Caco-2 (cell line): Measurements from ENCODE around the gene RABL6. TPM values are rescaled to one million over a fixed set of nuclear protein-coding genes. Genes with fewer than 3 reads are reported as not detected.

Source experiments
- BruUV-seq: library from RNA; stranded (reverse); fragments of 400-500 nt; replicated peaks from 2 replicates; lab custom pipeline; 2021; lab: Mats Ljungman, UMichigan
- CTCF ChIA-PET: fragments of 300-600 bp; sonication (Branson Sonifier 250); formaldehyde crosslinking; loops from one replicate; lab custom pipeline; 2022; ENCODE audit warnings: antibody characterized with exemption; lab: Charles Lee
- POLR2A ChIA-PET: fragments of 300-600 bp; sonication (Branson Sonifier 250); formaldehyde crosslinking; loops from one replicate; lab custom pipeline; 2022; ENCODE audit warnings: antibody characterized with exemption; lab: Charles Lee
- DNase-seq, 2 experiments: peaks; one replicate each; pipeline versions ENCODE4 v3.0.0 to v3.0.0-alpha.2; 2020 to 2022
- H3K27me3 ChIP-seq: replicated peaks from 2 replicates; pipeline ENCODE4 v1.6.0; 2011; ENCODE audit warnings: low read length; ENCODE audit not compliant: control insufficient read depth, insufficient read depth
- H3K36me3 ChIP-seq: 2 replicates; pipeline ENCODE4 v1.5.1; 2011; ENCODE audit warnings: low read length; ENCODE audit not compliant: control insufficient read depth, insufficient read depth
- H3K4me1 ChIP-seq: fragments of 250-450 bp; sonication (Bioruptor Pico); 2 replicates; pipeline ENCODE4 v1.5.1; 2020; ENCODE audit warnings: mild to moderate bottlenecking
- H3K4me3 ChIP-seq: 2 replicates; pipeline ENCODE4 v1.5.1; 2011; ENCODE audit warnings: low read depth, mild to moderate bottlenecking, control low read depth, low read length
- H3K9me3 ChIP-seq: fragments of 250-450 bp; sonication (Bioruptor Pico); 2 replicates; pipeline ENCODE4 v1.5.1; 2020; ENCODE audit warnings: mild to moderate bottlenecking, moderate library complexity
- H3K27ac Mint-ChIP-seq: one replicate; pipeline ENCODE4 v1.8.0; 2022; ENCODE audit warnings: mixed read lengths; ENCODE audit not compliant: unreplicated experiment
- H3K27me3 Mint-ChIP-seq: one replicate; pipeline ENCODE4 v1.8.0; 2022; ENCODE audit warnings: mixed read lengths; ENCODE audit not compliant: insufficient read depth, unreplicated experiment
- H3K36me3 Mint-ChIP-seq: one replicate; pipeline ENCODE4 v1.8.0; 2022; ENCODE audit warnings: mild to moderate bottlenecking, mixed read lengths; ENCODE audit not compliant: insufficient read depth, unreplicated experiment
- H3K4me1 Mint-ChIP-seq: one replicate; pipeline ENCODE4 v1.8.0; 2022; ENCODE audit warnings: low read depth, mixed read lengths; ENCODE audit not compliant: unreplicated experiment
- H3K4me3 Mint-ChIP-seq: one replicate; pipeline ENCODE4 v1.8.0; 2022; ENCODE audit warnings: mild to moderate bottlenecking, moderate library complexity, mixed read lengths; ENCODE audit not compliant: unreplicated experiment
- H3K9me3 Mint-ChIP-seq: one replicate; pipeline ENCODE4 v1.8.0; 2022; ENCODE audit warnings: mixed read lengths; ENCODE audit not compliant: unreplicated experiment
- CTCF ChIP-seq, 2 experiments: fragments of 200-600 bp in 1 of 2; IDR thresholded peaks; 1 replicate in 1 of 2; 2 replicates in 1 of 2; pipeline versions ENCODE4 v1.5.1 to v1.8.0; 2011 to 2022; ENCODE audit warnings: antibody characterized with exemption in 1 of 2, control low read depth in 1 of 2, inconsistent platforms in 1 of 2, low read depth in 1 of 2, low read length in 1 of 2, mild to moderate bottlenecking in 1 of 2, moderate library complexity in 1 of 2; ENCODE audit not compliant: insufficient read depth in 1 of 2, severe bottlenecking in 1 of 2, unreplicated experiment in 1 of 2
- intact Hi-C: fragments of 100-400 bp; cut with micrococcal nuclease; formaldehyde crosslinking; loops from one replicate; pipeline ENCODE4 v1.10.0; 2022; ENCODE audit not compliant: unreplicated experiment
- total RNA-seq: library from RNA; stranded (reverse); gene quantifications from 2 replicates; pipeline ENCODE4 v1.2.3, GENCODE V29; 2022

RABL6 gene
- total RNA-seq, 1 experiment from 2014 or later = 138 TPM

GRCh38 chr9:136848393-136849037, 40.8 kb downstream of the RABL6 start:
- intact Hi-C loops = loop anchor here (1.0 to 10.0 kb wide), 3 partner anchors 18 to 96 kb away; partner anchors contain the start of genes C8G, EDF1, FBXW5 and RABL6
- Histone ChIP-seq H3K4me1 (peaks cover 8% of the 10 kb centered on the region; the same call in 1 of the 2 replicates), H3K36me3 (peaks cover 1% of the 10 kb centered on the region; the same call in 1 of the 2 replicates), H3K9me3 (no peaks in the 10 kb centered on the region), H3K27me3 (no peaks in the 10 kb centered on the region), H3K4me3 (peak overlapping the region; percentile 97)
- TSS peak; percentile 80 for BruUV-seq
- H3K27me3 Mint-ChIP-seq = no peaks in the 10 kb centered on the region
- CTCF ChIA-PET = interaction anchor here (0.5 to 1.5 kb wide), 5 partner anchors 28 to 225 kb away, joined by 3 to 5 read pairs (median 3); no protein-coding TSS in a partner anchor
- no peaks in the 10 kb centered on the region for H3K4me1 Mint-ChIP-seq
- peak overlapping the region; percentile 97 for H3K4me3 Mint-ChIP-seq
- no peak for TF ChIP-seq CTCF (IDR thresholded peaks at IDR 0.05; ENCODE audit: insufficient read depth in 1 of 2, low read depth in 1 of 2, low read length in 1 of 2, severe bottlenecking in 1 of 2, unreplicated experiment in 1 of 2)
- DNase-seq = peak in 1 of 2 experiments; percentile 77
- H3K36me3 Mint-ChIP-seq = peaks cover 66% of the 10 kb centered on the region
- no peaks in the 10 kb centered on the region for H3K9me3 Mint-ChIP-seq
- POLR2A ChIA-PET = interaction anchor here (0.6 to 0.7 kb wide), 2 partner anchors 78 to 429 kb away, joined by 3 read pairs; no protein-coding TSS in a partner anchor
- peak overlapping the region; percentile 87 for H3K27ac Mint-ChIP-seq

- Mint-ChIP-seq H3K36me3 (peaks cover 60% of the 10 kb centered on the region), H3K9me3 (no peaks in the 10 kb centered on the region), H3K27me3 (no peaks in the 10 kb centered on the region), H3K4me3 (peak within 1 kb of the TSS; percentile 97), H3K4me1 (no peaks in the 10 kb centered on the region), H3K27ac (peak within 1 kb of the TSS; percentile 87)
- CTCF ChIA-PET = interaction anchor here (1.5 kb wide), 1 partner anchor 186 kb away, joined by 3 read pairs; no protein-coding TSS in a partner anchor
- no TSS peak for BruUV-seq
- Histone ChIP-seq H3K4me1 (peaks cover 8% of the 10 kb centered on the region; the same call in 1 of the 2 replicates), H3K4me3 (peak within 1 kb of the TSS; percentile 97), H3K9me3 (no peaks in the 10 kb centered on the region), H3K27me3 (no peaks in the 10 kb centered on the region), H3K36me3 (peaks cover 1% of the 10 kb centered on the region; the same call in 1 of the 2 replicates)
- intact Hi-C loops = loop anchor here (1.0 to 10.0 kb wide), 3 partner anchors 17 to 96 kb away; partner anchors contain the start of genes C8G, EDF1, FBXW5 and RABL6
- peak; percentile 99 for DNase-seq
- POLR2A ChIA-PET = no interaction called here
- no peak for TF ChIP-seq CTCF (IDR thresholded peaks at IDR 0.05; ENCODE audit: insufficient read depth in 1 of 2, low read depth in 1 of 2, low read length in 1 of 2, severe bottlenecking in 1 of 2, unreplicated experiment in 1 of 2)
Observed at GRCh38 chr9:136849038-136849959, 41.6 kb downstream of the RABL6 start, which contains the start of gene PHPT1. Gene PHPT1 (plus strand): TSS chr9:136849409. CDS start chr9:136849431, 22 bp downstream.
